GM12878 (cell line): ENCODE data around the gene SORCS2. TPM values are rescaled to one million over a fixed set of nuclear protein-coding genes. Genes with fewer than 3 reads are reported as not detected.

ENCODE experiments used
- ATAC-seq: fragments of 200-7000 bp; cut with Tn5 transposase; 3 replicates; pipeline ENCODE4 v1.9.1; 2020; ENCODE audit warnings: mild to moderate bottlenecking, moderate library complexity
- BruUV-seq: library from RNA; stranded (reverse); fragments of 400-500 nt; replicated peaks from 2 replicates; lab custom pipeline; 2021; lab: Mats Ljungman, UMichigan
- CTCF ChIA-PET: fragments of 300-600 bp; sonication (Branson Sonifier 250); formaldehyde crosslinking; extraction: SDS; loops from one replicate; lab custom pipeline; 2021; ENCODE audit warnings: inconsistent platforms; lab: Yijun Ruan, JAX
- POLR2A ChIA-PET: fragments of 350-600 bp; formaldehyde crosslinking; extraction: SDS; loops from one replicate; lab custom pipeline; 2021; ENCODE audit warnings: inconsistent platforms; lab: Charles Lee
- RAD21 ChIA-PET: fragments of 300-600 bp; sonication (Branson Sonifier 250); formaldehyde crosslinking; loops from one replicate; lab custom pipeline; 2023; ENCODE audit warnings: antibody characterized with exemption; ENCODE audit not compliant: unreplicated experiment; lab: Charles Lee
- SMC1A ChIA-PET: fragments of 300-600 bp; sonication (Branson Sonifier 250); formaldehyde crosslinking; loops from one replicate; lab custom pipeline; 2023; ENCODE audit not compliant: unreplicated experiment, uncharacterized antibody; lab: Charles Lee
- DNase-seq: peaks from one replicate; pipeline ENCODE4 v3.0.0-alpha.2; 2011; ENCODE audit warnings: low read depth, low spot score
- FAIRE-seq: peaks from 3 replicates; lab custom pipeline; 2011; peaks lifted over from hg19 to GRCh38; lab: Jason Lieb, UNC
- H2AFZ ChIP-seq: 2 replicates; pipeline ENCODE4 v1.6.0; 2011; ENCODE audit warnings: low read depth, low read length, control low read depth; ENCODE audit not compliant: control insufficient read depth
- H3K27ac ChIP-seq: 2 replicates; pipeline ENCODE4 v1.5.1; 2011; ENCODE audit warnings: control low read depth; ENCODE audit not compliant: control insufficient read depth, insufficient read depth
- H3K27me3 ChIP-seq, 2 experiments: replicated peaks in 1 of 2; 2 replicates each; pipeline versions ENCODE4 v1.6.0 to v1.6.1; 2011; ENCODE audit warnings: low read length in 1 of 2; ENCODE audit not compliant: control insufficient read depth in 2 of 2, insufficient read depth in 2 of 2
- H3K36me3 ChIP-seq, 2 experiments: 2 replicates each; pipeline ENCODE4 v1.5.1; 2011; ENCODE audit warnings: low read length in 1 of 2; ENCODE audit not compliant: control insufficient read depth in 2 of 2, insufficient read depth in 2 of 2
- H3K4me1 ChIP-seq: 2 replicates; pipeline ENCODE4 v1.6.1; 2011; ENCODE audit warnings: mild to moderate bottlenecking, low read length, moderate library complexity, mixed read lengths; ENCODE audit not compliant: control insufficient read depth, insufficient read depth
- H3K4me2 ChIP-seq: 2 replicates; pipeline ENCODE4 v1.6.0; 2011; ENCODE audit warnings: control low read depth; ENCODE audit not compliant: control insufficient read depth, insufficient read depth
- H3K4me3 ChIP-seq: fragments of 200-600 bp; sonication (generic); 2 replicates; pipeline ENCODE4 v1.5.1; 2016
- H3K79me2 ChIP-seq: 2 replicates; pipeline ENCODE4 v1.6.0; 2011; ENCODE audit warnings: low read length; ENCODE audit not compliant: control insufficient read depth, insufficient read depth
- H3K9ac ChIP-seq: 2 replicates; pipeline ENCODE4 v1.8.0; 2011; ENCODE audit warnings: low read length, control low read depth, mixed read lengths; ENCODE audit not compliant: control insufficient read depth, insufficient read depth
- H3K9me3 ChIP-seq: replicated peaks from 3 replicates; pipeline ENCODE4 v1.5.1; 2011; ENCODE audit warnings: mild to moderate bottlenecking, low read length; ENCODE audit not compliant: control insufficient read depth, insufficient read depth
- H4K20me1 ChIP-seq: 2 replicates; pipeline ENCODE4 v1.6.0; 2011; ENCODE audit not compliant: control insufficient read depth, insufficient read depth
- ATF7 ChIP-seq: fragments of 450-650 bp; IDR thresholded peaks from 2 replicates; pipeline ENCODE4 v1.6.1; 2016; ENCODE audit warnings: low read depth, mild to moderate bottlenecking
- BCL11A ChIP-seq: IDR thresholded peaks from 2 replicates; pipeline ENCODE4 v1.6.1; 2011; ENCODE audit warnings: low read depth, low read length
- EP300 ChIP-seq, 2 experiments: fragments of 150-350 bp in 1 of 2; IDR thresholded peaks; 2 replicates each; pipeline ENCODE4 v1.6.1; 2011 to 2012; ENCODE audit warnings: low read depth in 2 of 2, low read length in 2 of 2, borderline replicate concordance in 1 of 2, improper control_type of control experiment in 1 of 2, inconsistent platforms in 1 of 2; ENCODE audit not compliant: control insufficient read depth in 1 of 2
- EZH2 ChIP-seq: IDR thresholded peaks from 2 replicates; pipeline ENCODE4 v1.6.1; 2012; ENCODE audit warnings: low read depth, mild to moderate bottlenecking, control low read depth, inconsistent platforms, low read length, borderline replicate concordance; ENCODE audit not compliant: control insufficient read depth
- FOXM1 ChIP-seq: IDR thresholded peaks from 2 replicates; pipeline ENCODE4 v1.6.1; 2012; ENCODE audit warnings: low read depth, mild to moderate bottlenecking, inconsistent platforms, low read length, moderate library complexity
- JUND ChIP-seq: IDR thresholded peaks from 2 replicates; pipeline ENCODE4 v1.6.1; 2012; ENCODE audit warnings: low read depth, mild to moderate bottlenecking, low read length, improper control_type of control experiment, moderate library complexity
- MXI1 ChIP-seq: fragments of 150-350 bp; IDR thresholded peaks from 2 replicates; pipeline ENCODE4 v1.6.1; 2011; ENCODE audit warnings: low read depth, mild to moderate bottlenecking, inconsistent platforms, low read length, improper control_type of control experiment
- MYB ChIP-seq: fragments of 150-350 bp; IDR thresholded peaks from 2 replicates; pipeline ENCODE4 v1.6.1; 2014; ENCODE audit warnings: mild to moderate bottlenecking, low read depth, low read length, borderline replicate concordance
- NFIC ChIP-seq: IDR thresholded peaks from 2 replicates; pipeline ENCODE4 v1.6.1; 2012; ENCODE audit warnings: low read depth, mild to moderate bottlenecking, inconsistent platforms, low read length, moderate library complexity
- NR2C2 ChIP-seq: IDR thresholded peaks from 2 replicates; pipeline ENCODE4 v1.6.1; 2011; ENCODE audit warnings: borderline replicate concordance, low read depth; ENCODE audit not compliant: control insufficient read depth, insufficient read length
- RAD21 ChIP-seq: IDR thresholded peaks from 2 replicates; pipeline ENCODE4 v1.6.1; 2011; ENCODE audit warnings: mild to moderate bottlenecking, low read depth, low read length, moderate library complexity; ENCODE audit not compliant: insufficient read depth
- SREBF2 ChIP-seq: IDR thresholded peaks from 2 replicates; pipeline ENCODE4 v1.6.1; 2012; ENCODE audit warnings: mild to moderate bottlenecking, low read length
- SUPT20H ChIP-seq: IDR thresholded peaks from 2 replicates; pipeline ENCODE4 v1.6.1; 2011; ENCODE audit warnings: low read depth, mild to moderate bottlenecking, low read length, moderate library complexity, borderline replicate concordance; ENCODE audit not compliant: control insufficient read depth
- ZNF217 ChIP-seq: fragments of 450-650 bp; IDR thresholded peaks from 2 replicates; pipeline ENCODE4 v1.6.1; 2017; ENCODE audit warnings: antibody characterized with exemption, mild to moderate bottlenecking
- ZNF274 ChIP-seq: IDR thresholded peaks from one replicate; pipeline ENCODE4 v1.8.0; 2011; ENCODE audit not compliant: insufficient read length, insufficient read depth
- ZNF384 ChIP-seq: IDR thresholded peaks from 2 replicates; pipeline ENCODE4 v1.6.1; 2012; ENCODE audit warnings: low read depth, mild to moderate bottlenecking, low read length, improper control_type of control experiment, borderline replicate concordance
- WGBS: methylation state at CpG from one replicate; pipeline ENCODE4 v1.1.6; 2016; ENCODE audit warnings: low lambda C conversion rate; ENCODE audit not compliant: insufficient replicate concordance, insufficient coverage; ENCODE audit errors: missing lambda C conversion rate; 5-methylcytosine and 5-hydroxymethylcytosine counted together
- in situ Hi-C: fragments of 300-500 bp; cut with MboI; formaldehyde crosslinking; loops from 9 replicates; pipeline ENCODE4 v1.14.3; 2018; ENCODE audit warnings: mixed read lengths
- intact Hi-C: fragments of 100-400 bp; cut with micrococcal nuclease; formaldehyde crosslinking; loops from one replicate; pipeline ENCODE4 v1.14.2; 2022; ENCODE audit not compliant: unreplicated experiment
- polyA plus RNA-seq, 11 experiments: library from polyadenylated mRNA; depleted of rRNA in 4 of 11; unstranded in 6 of 11; stranded (reverse) in 5 of 11; fragments of >200 nt; fragmentation: Nextera tagmentation in 4 of 11; fragmentation: Illumina TruSeq in 1 of 11; extraction: Ambion mirVana in 4 of 11; extraction: Trizol in 1 of 11; gene quantifications; 1 replicate in 1 of 11; 2 replicates in 10 of 11; pipeline versions ENCODE4 v1.2.1 to v1.2.3, GENCODE V29; 2011 to 2016; ENCODE audit warnings: inconsistent platforms in 2 of 11, missing spikeins in 2 of 11, low read depth in 1 of 11
- total RNA-seq, 4 experiments: library from RNA; depleted of rRNA in 3 of 4; stranded (reverse); fragments of >200 nt in 3 of 4; fragmentation: Illumina TruSeq in 1 of 4; extraction: Trizol in 1 of 4; gene quantifications; 2 replicates each; pipeline versions ENCODE4 v1.2.1 to v1.2.3, GENCODE V29; 2013 to 2021
- TF ChIP-seq, protein P1 (sequence below): fragments of 450-650 bp; IDR thresholded peaks from 2 replicates; pipeline ENCODE4 v1.6.1; 2014; ENCODE audit warnings: mild to moderate bottlenecking
- TF ChIP-seq, protein P2 (sequence below): fragments of 450-650 bp; IDR thresholded peaks from 2 replicates; pipeline ENCODE4 v1.6.1; 2017; ENCODE audit warnings: antibody characterized with exemption, mild to moderate bottlenecking, moderate library complexity

SORCS2 gene
- total and polyA plus RNA-seq, 10 of the 15 experiments (the other 5 are each of a cell fraction or from before 2014, with no cell fraction given) = 0.01 to 0.15 (median 0.05) TPM; not detected in 5

DNA sequence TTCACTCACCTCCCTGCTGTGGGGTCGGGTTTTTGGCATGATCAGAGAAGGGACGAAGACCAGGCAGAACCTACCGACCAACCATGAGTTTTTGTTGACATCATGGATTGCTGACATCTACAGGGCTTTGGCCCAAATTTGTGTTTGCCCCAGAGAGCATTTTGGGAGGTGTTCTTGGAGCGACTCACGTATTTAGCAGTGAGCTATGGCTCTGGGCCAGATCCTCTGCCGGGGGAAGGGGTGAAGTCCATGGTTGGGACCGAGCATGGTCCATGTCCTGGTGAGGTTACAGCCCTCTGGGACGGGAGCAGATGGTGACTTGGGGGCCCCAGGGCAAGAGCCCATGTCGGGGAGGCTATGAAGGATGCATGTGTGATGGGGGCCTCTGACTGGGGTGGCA, 17.4 kb downstream of the SORCS2 start:
- no peaks in the 10 kb centered on the region for H3K79me2 ChIP-seq
- H3K9ac ChIP-seq = no peak overlapping the region
- H3K36me3 ChIP-seq = no peaks in the 10 kb centered on the region
- ChIA-PET RAD21 (no interaction called here), POLR2A (no interaction called here), SMC1A (no interaction called here), CTCF (no interaction called here)
- H3K27me3 ChIP-seq = peaks cover 0 to 3% of the 10 kb centered on the region in 2 experiments; a peak in 2 of 4 replicates
- no TSS peak for BruUV-seq
- DNase-seq = no peak
- WGBS = 6% methylated on average over 9 of the region's 9 CpGs
- in situ Hi-C loops = no loop called here
- H3K4me3 ChIP-seq = no peak overlapping the region
- no peak overlapping the region for H2AFZ ChIP-seq
- no peak overlapping the region for H3K27ac ChIP-seq
- no peak for FAIRE-seq
- H3K9me3 ChIP-seq = no peaks in the 10 kb centered on the region
- ATAC-seq = no peak
- intact Hi-C loops = no loop called here
- no peaks in the 10 kb centered on the region for H3K4me1 ChIP-seq
- H4K20me1 ChIP-seq = no peaks in the 10 kb centered on the region
- H3K4me2 ChIP-seq = no peak overlapping the region
- TF ChIP-seq SUPT20H (no peak), EP300 (IDR thresholded peaks at IDR 0.05; ENCODE audit: borderline replicate concordance in 1 of 2, control insufficient read depth in 1 of 2, low read depth in 2 of 2, low read length in 2 of 2) (no peak), JUND (no peak), BCL11A (no peak), SREBF2 (no peak), MXI1 (no peak), NR2C2 (no peak), ATF7 (no peak), FOXM1 (no peak), ZNF274 (no peak), ZNF217 (no peak), ZNF384 (no peak), RAD21 (no peak), NFIC (no peak), MYB (no peak), EZH2 (no peak)
- TF ChIP-seq, protein P1, sequence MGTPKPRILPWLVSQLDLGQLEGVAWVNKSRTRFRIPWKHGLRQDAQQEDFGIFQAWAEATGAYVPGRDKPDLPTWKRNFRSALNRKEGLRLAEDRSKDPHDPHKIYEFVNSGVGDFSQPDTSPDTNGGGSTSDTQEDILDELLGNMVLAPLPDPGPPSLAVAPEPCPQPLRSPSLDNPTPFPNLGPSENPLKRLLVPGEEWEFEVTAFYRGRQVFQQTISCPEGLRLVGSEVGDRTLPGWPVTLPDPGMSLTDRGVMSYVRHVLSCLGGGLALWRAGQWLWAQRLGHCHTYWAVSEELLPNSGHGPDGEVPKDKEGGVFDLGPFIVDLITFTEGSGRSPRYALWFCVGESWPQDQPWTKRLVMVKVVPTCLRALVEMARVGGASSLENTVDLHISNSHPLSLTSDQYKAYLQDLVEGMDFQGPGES = no peak
- TF ChIP-seq, protein P2, sequence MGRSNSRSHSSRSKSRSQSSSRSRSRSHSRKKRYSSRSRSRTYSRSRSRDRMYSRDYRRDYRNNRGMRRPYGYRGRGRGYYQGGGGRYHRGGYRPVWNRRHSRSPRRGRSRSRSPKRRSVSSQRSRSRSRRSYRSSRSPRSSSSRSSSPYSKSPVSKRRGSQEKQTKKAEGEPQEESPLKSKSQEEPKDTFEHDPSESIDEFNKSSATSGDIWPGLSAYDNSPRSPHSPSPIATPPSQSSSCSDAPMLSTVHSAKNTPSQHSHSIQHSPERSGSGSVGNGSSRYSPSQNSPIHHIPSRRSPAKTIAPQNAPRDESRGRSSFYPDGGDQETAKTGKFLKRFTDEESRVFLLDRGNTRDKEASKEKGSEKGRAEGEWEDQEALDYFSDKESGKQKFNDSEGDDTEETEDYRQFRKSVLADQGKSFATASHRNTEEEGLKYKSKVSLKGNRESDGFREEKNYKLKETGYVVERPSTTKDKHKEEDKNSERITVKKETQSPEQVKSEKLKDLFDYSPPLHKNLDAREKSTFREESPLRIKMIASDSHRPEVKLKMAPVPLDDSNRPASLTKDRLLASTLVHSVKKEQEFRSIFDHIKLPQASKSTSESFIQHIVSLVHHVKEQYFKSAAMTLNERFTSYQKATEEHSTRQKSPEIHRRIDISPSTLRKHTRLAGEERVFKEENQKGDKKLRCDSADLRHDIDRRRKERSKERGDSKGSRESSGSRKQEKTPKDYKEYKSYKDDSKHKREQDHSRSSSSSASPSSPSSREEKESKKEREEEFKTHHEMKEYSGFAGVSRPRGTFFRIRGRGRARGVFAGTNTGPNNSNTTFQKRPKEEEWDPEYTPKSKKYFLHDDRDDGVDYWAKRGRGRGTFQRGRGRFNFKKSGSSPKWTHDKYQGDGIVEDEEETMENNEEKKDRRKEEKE = no peak
